Transverse colon (tissue), 4 donors: ENCODE data around the gene APPBP2. TPM values are rescaled to one million over a fixed set of nuclear protein-coding genes. Genes with fewer than 3 reads are reported as not detected.
"Not testable (repeated sequence)": the region's sequence is repeated elsewhere in the genome, so short reads cannot be mapped to it uniquely, and the experiment has no call there.

Source experiments
- DNase-seq: peaks from one replicate; pipeline ENCODE4 v3.0.0-alpha.2; 2019
- H3K27ac ChIP-seq, 4 donors: fragments of 200-600 bp; sonication (generic); 2 replicates each; pipeline ENCODE4 v1.5.1; 2016 to 2018; ENCODE audit warnings: inconsistent platforms in 4 of 4
- H3K27me3 ChIP-seq: fragments of 200-600 bp; sonication (generic); 2 replicates; pipeline ENCODE4 v1.5.1; 2017; ENCODE audit warnings: inconsistent platforms
- H3K36me3 ChIP-seq, 4 donors: fragments of 200-600 bp; sonication (generic); 2 replicates each; pipeline ENCODE4 v1.5.1; 2017 to 2019; ENCODE audit warnings: inconsistent platforms in 4 of 4
- H3K4me1 ChIP-seq, 4 donors: fragments of 200-600 bp; sonication (generic); 2 replicates each; pipeline ENCODE4 v1.5.1; 2017 to 2020; ENCODE audit warnings: inconsistent platforms in 4 of 4
- H3K4me3 ChIP-seq, 4 donors: fragments of 200-600 bp; sonication (generic); 1 replicate in 1 of 4; 2 replicates in 3 of 4; pipeline versions ENCODE4 v1.5.1 to v1.6.1; 2017 to 2019; ENCODE audit warnings: inconsistent platforms in 4 of 4
- H3K9me3 ChIP-seq, 2 donors: fragments of 200-600 bp; sonication (generic); 2 replicates each; pipeline ENCODE4 v1.5.1; 2017 to 2019; ENCODE audit warnings: inconsistent platforms in 2 of 2
- EP300 ChIP-seq: sonication (generic); formaldehyde crosslinking; IDR thresholded peaks from one replicate; pipeline ENCODE4 v1.6.1; 2017; ENCODE audit warnings: antibody characterized with exemption, low read depth
- POLR2A ChIP-seq: fragments of 450-650 bp; IDR thresholded peaks from one replicate; pipeline ENCODE4 v1.6.1; 2016; ENCODE audit warnings: antibody characterized with exemption, mild to moderate bottlenecking, moderate library complexity
- POLR2AphosphoS5 ChIP-seq, 3 donors: sonication (generic); formaldehyde crosslinking; IDR thresholded peaks; one replicate each; pipeline ENCODE4 v1.6.1; 2016; ENCODE audit warnings: antibody characterized with exemption in 3 of 3
- WGBS, 2 donors: methylation state at CpG; one replicate each; pipeline ENCODE4 v1.1.5; 2018; ENCODE audit warnings: low coverage in 1 of 2; 5-methylcytosine and 5-hydroxymethylcytosine counted together
- in situ Hi-C, 4 donors: fragments of 200-750 bp; cut with MboI; loops; one replicate each; pipeline versions ENCODE4 v1.15.0 to v1.15.1; 2017; ENCODE audit warnings: low sequenced_read_pairs in 3 of 4, low pct_ligation_motif_present in 1 of 4, low pct_unique_long_range_greater_than_20kb in 1 of 4
- intact Hi-C: fragments of 100-400 bp; cut with DNase I; formaldehyde crosslinking; loops from one replicate; pipeline ENCODE4 v1.15.1; 2023; ENCODE audit warnings: low total_unique reads
- total RNA-seq, 4 donors: library from RNA; depleted of rRNA; stranded (reverse); fragments of >200 nt; gene quantifications; one replicate each; pipeline ENCODE4 v1.1.0, GENCODE V29; 2016
- TF ChIP-seq, protein P1 (sequence below), 5 experiments: fragments of 200-600 bp in 3 of 5; fragments of 450-650 bp in 2 of 5; sonication (generic) in 3 of 5; IDR thresholded peaks; 1 replicate in 2 of 5; 2 replicates in 3 of 5; pipeline ENCODE4 v1.5.1; 2016 to 2017; ENCODE audit warnings: antibody characterized with exemption in 5 of 5, inconsistent platforms in 3 of 5, mild to moderate bottlenecking in 2 of 5, moderate library complexity in 1 of 5

Gene APPBP2
- total RNA-seq, 4 donors from 2014 or later, result 10.1 to 24.8 (median 18.4) TPM

DNA sequence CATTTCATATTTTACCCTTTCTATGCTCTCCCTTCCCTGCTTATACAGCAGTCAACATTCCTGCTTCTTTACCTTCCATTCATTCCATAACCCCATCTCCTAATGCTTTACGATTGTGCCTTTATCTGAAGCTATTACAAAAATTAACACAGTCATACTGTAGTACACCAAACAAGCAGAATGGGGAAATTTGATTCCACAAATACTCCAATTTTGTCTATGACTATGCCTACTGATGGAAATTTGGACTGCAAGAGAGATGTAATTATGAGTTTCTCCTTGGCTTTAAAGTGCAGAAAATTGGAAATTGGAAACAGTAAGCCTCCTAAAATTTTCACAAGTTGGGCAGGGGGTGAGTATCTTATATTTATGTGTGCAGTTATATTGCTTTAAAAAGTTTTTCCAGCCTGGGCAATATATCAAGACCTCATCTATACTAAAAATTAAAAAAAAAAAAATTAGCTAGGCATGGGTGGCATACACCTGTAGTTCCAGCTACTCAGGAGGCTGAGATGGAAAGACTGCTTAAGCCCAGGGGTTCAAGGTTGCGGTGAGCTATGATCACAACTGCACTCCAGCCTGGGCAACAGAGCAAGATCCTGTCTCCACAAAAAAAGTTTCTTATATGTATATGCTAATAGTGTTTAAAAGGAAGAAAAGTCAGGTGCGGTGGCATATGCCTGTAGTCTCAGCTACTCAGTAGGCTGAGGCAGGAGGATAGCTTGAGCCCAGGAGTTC lies 3.0 kb downstream of the APPBP2 start:
- in situ Hi-C loops, result no loop called here
- Histone ChIP-seq H3K4me3 (no peak overlapping the region), H3K27me3 (no peaks in the 10 kb centered on the region), H3K36me3 (peaks cover 0 to 17% (median 3%) of the 10 kb centered on the region in 4 donors), H3K9me3 (no peaks in the 10 kb centered on the region), H3K27ac (no peak overlapping the region), H3K4me1 (peaks cover 12 to 31% (median 19%) of the 10 kb centered on the region in 4 donors)
- 83 to 92% methylated on average over 2 to 3 of the region's 3 CpGs for WGBS, 2 donors
- no peak for DNase-seq
- TF ChIP-seq POLR2AphosphoS5 (IDR thresholded peaks at IDR 0.05) (no peak), POLR2A (no peak), EP300 (no peak)
- TF ChIP-seq, protein P1, sequence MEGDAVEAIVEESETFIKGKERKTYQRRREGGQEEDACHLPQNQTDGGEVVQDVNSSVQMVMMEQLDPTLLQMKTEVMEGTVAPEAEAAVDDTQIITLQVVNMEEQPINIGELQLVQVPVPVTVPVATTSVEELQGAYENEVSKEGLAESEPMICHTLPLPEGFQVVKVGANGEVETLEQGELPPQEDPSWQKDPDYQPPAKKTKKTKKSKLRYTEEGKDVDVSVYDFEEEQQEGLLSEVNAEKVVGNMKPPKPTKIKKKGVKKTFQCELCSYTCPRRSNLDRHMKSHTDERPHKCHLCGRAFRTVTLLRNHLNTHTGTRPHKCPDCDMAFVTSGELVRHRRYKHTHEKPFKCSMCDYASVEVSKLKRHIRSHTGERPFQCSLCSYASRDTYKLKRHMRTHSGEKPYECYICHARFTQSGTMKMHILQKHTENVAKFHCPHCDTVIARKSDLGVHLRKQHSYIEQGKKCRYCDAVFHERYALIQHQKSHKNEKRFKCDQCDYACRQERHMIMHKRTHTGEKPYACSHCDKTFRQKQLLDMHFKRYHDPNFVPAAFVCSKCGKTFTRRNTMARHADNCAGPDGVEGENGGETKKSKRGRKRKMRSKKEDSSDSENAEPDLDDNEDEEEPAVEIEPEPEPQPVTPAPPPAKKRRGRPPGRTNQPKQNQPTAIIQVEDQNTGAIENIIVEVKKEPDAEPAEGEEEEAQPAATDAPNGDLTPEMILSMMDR (IDR thresholded peaks at IDR 0.05), result no peak
- intact Hi-C loops, result loop anchor here (10.0 kb wide), 1 partner anchor 892 kb away; no protein-coding TSS in a partner anchor

DNA sequence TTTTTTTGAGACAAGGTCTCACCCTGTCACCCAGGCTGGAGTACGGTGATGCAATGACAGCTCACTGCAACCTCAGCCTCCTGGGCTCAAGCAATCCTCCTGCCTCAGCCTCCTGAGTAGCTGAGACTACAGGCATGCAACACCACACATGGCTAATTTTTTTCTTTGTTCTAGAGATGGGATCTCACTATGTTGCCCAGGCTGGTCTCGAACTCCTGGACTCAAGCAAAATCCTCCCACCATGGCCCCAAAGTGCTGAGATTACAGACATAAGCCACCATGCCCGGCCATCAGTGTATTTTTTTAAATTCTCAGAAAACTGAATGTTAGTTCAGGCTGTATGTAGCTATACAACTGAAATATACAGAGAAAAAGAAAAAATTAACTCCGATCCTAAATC lies 6.2 kb downstream of the APPBP2 start:
- H3K4me1 ChIP-seq, result peaks cover 14 to 32% (median 20%) of the 10 kb centered on the region in 4 donors
- H3K27ac ChIP-seq, result no peak overlapping the region
- intact Hi-C loops, result loop anchor here (10.0 kb wide), 1 partner anchor 895 kb away; no protein-coding TSS in a partner anchor
- no peak for DNase-seq
- no peaks in the 10 kb centered on the region for H3K27me3 ChIP-seq
- H3K36me3 ChIP-seq, result peaks cover 0 to 17% (median 3%) of the 10 kb centered on the region in 4 donors
- TF ChIP-seq POLR2A, result no peak
- TF ChIP-seq, protein P1 (IDR thresholded peaks at IDR 0.05), result no peak
- H3K4me3 ChIP-seq, result no peak overlapping the region
- H3K9me3 ChIP-seq, result no peaks in the 10 kb centered on the region
- in situ Hi-C loops, result no loop called here
- WGBS, 2 donors, result 95 to 97% methylated on average over 4 of the region's 4 CpGs

DNA sequence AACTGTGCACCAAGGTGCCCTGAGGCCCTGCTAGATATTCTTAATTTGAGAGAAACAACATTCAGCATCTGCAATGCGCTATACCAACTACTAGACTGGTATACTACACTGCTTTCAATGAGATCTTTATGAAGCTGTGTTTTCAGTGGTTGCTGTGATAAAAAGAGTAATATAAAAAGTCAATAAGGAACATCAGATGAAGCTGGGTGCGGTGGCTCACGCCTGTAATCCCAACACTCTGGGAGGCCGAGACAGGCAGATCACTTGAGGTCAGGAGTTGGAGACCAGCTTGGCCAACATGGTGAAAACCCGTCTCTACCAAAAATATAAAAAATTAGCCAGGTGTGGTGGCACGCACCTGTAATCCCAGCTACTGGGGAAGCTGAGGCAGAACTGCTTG lies 10.4 kb downstream of the APPBP2 start:
- in situ Hi-C loops, H3K4me3 ChIP-seq, DNase-seq, H3K9me3 ChIP-seq, H3K27me3 ChIP-seq, H3K4me1 ChIP-seq, intact Hi-C loops: not testable (repeated sequence)
- H3K27ac ChIP-seq, result peak overlapping the region in 1 of 4 donors; percentile 0
- H3K36me3 ChIP-seq, result peaks cover 0 to 23% (median 3%) of the 10 kb centered on the region in 4 donors
- WGBS, 2 donors, result 66 to 90% methylated on average over 2 to 6 of the region's 6 CpGs

DNA sequence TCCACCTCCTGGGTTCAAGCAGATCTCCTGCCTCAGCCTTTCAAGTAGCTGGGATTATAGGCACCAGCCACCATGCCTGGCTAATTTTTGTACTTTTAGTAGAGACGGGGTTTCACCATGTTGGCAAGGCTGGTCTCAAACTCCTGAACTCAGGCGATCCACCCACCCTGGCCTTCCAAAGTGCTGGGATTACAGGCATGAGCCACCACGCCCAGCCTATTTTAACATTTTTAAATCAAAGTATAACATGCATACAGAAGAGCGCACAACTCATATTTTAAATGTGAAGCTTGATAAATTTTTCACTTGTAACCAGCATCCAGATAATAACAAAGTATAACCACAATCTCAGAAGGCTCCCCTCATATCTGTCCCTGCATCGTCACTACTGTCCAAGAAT lies 10.8 kb downstream of the APPBP2 start:
- H3K9me3 ChIP-seq, H3K4me1 ChIP-seq, H3K27me3 ChIP-seq, intact Hi-C loops, DNase-seq, H3K4me3 ChIP-seq, in situ Hi-C loops: not testable (repeated sequence)
- WGBS, 2 donors, result 80 to 97% methylated on average over 1 to 5 of the region's 5 CpGs
- H3K27ac ChIP-seq, result peak overlapping the region in 1 of 4 donors; percentile 0
- H3K36me3 ChIP-seq, result peaks cover 0 to 19% (median 3%) of the 10 kb centered on the region in 4 donors

DNA sequence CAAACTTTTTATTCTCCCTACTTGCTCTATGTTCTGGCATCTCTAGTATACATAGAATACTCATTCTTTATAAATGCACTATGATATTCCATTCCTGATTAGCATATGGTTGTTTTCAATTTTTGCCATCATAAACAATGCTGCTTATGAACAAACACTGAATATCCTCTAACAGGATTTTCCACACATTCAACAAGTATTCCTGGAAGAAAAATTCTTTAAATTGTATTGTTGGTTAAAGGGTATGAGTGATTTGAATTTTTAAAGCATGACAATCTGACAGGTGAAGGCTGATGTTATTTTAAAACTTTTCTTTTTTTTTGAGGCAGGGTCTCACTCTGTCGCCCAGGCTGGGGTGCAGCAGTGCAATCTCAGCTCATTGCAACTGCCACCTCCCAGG lies 11.5 kb downstream of the APPBP2 start:
- peaks cover 0 to 8% (median 6%) of the 10 kb centered on the region in 4 donors for H3K4me1 ChIP-seq
- H3K27me3 ChIP-seq, result no peaks in the 10 kb centered on the region
- peaks cover 0 to 16% (median 3%) of the 10 kb centered on the region in 4 donors for H3K36me3 ChIP-seq
- TF ChIP-seq, protein P1 (IDR thresholded peaks at IDR 0.05), result no peak
- TF ChIP-seq POLR2AphosphoS5 (IDR thresholded peaks at IDR 0.05) (no peak), EP300 (no peak), POLR2A (no peak)
- no peaks in the 10 kb centered on the region for H3K9me3 ChIP-seq
- no peak overlapping the region for H3K4me3 ChIP-seq
- in situ Hi-C loops, result no loop called here
- intact Hi-C loops, result no loop called here
- DNase-seq, result no peak
- WGBS, 2 donors, result 94 to 100% methylated on average over 1 of the region's 1 CpG
- H3K27ac ChIP-seq, result no peak overlapping the region
